WI38 (cell line): ENCODE measurements around the gene LOXHD1.

Source experiments
- H3K4me3 ChIP-seq: 2 replicates; pipeline ENCODE4 v1.5.1; 2011; ENCODE audit warnings: low read depth, mild to moderate bottlenecking, control low read depth, low read length
- TF ChIP-seq, protein P1 (sequence below): IDR thresholded peaks from 2 replicates; pipeline ENCODE4 v1.5.1; 2012; ENCODE audit warnings: low read depth, mild to moderate bottlenecking, control low read depth, low read length

Gene LOXHD1

DNA sequence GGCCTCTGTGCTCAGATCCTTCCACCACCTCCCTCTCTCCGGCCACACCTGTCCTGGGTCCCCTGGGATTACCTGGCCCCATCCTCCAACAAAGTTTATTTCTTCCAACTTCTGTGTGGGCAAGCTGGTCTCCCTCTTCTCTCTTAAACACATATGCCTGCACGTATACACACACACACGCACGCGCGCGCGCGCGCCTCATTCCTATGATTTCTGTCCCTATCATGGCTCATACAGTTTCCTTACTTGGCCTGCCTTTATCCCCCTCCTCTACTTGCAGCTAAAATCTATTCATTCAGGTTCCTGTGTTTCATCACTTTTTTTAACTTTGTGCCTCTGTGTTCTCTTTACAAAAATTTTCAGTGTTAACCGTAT lies 96.4 kb downstream of the LOXHD1 start:
- H3K4me3 ChIP-seq, result no peak overlapping the region
- TF ChIP-seq, protein P1, sequence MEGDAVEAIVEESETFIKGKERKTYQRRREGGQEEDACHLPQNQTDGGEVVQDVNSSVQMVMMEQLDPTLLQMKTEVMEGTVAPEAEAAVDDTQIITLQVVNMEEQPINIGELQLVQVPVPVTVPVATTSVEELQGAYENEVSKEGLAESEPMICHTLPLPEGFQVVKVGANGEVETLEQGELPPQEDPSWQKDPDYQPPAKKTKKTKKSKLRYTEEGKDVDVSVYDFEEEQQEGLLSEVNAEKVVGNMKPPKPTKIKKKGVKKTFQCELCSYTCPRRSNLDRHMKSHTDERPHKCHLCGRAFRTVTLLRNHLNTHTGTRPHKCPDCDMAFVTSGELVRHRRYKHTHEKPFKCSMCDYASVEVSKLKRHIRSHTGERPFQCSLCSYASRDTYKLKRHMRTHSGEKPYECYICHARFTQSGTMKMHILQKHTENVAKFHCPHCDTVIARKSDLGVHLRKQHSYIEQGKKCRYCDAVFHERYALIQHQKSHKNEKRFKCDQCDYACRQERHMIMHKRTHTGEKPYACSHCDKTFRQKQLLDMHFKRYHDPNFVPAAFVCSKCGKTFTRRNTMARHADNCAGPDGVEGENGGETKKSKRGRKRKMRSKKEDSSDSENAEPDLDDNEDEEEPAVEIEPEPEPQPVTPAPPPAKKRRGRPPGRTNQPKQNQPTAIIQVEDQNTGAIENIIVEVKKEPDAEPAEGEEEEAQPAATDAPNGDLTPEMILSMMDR, result no peak

GRCh38 chr18:46559946-46560670 lies 96.9 kb downstream of the LOXHD1 start:
- TF ChIP-seq, protein P1, result no peak

DNA sequence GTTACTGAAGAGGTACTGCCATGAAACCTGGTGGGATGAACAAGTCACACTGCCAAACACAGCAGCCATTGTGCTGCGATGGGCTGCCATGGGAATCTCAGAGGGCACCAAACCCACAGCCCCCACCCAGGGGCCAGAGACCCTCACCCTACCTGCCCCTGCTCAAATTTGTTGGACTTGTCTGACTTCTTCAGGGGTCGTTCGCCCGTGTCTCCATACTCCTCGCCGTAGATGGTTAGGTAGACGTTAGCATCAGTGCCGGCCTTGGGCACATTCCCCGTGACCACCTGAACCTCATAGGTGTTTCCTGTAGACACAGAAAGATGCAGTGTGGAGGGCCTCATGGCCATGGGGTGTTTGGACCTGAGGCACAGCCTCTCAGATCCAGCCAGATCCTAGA lies 97.7 kb downstream of the LOXHD1 start:
- no peak overlapping the region for H3K4me3 ChIP-seq
- TF ChIP-seq, protein P1, result no peak

More at GRCh38 chr18:46559946-46560670, 96.9 kb downstream of the LOXHD1 start:
- H3K4me3 ChIP-seq, result no peak overlapping the region

GRCh38 chr18:46556590-46557206 lies 100.3 kb downstream of the LOXHD1 start:
- TF ChIP-seq, protein P1, result no peak
- H3K4me3 ChIP-seq, result no peak overlapping the region

GRCh38 chr18:46555724-46556123 lies 101.3 kb downstream of the LOXHD1 start:
- TF ChIP-seq, protein P1, result peak; percentile 27; the same call in 1 of the 2 replicates
- H3K4me3 ChIP-seq, result no peak overlapping the region

DNA sequence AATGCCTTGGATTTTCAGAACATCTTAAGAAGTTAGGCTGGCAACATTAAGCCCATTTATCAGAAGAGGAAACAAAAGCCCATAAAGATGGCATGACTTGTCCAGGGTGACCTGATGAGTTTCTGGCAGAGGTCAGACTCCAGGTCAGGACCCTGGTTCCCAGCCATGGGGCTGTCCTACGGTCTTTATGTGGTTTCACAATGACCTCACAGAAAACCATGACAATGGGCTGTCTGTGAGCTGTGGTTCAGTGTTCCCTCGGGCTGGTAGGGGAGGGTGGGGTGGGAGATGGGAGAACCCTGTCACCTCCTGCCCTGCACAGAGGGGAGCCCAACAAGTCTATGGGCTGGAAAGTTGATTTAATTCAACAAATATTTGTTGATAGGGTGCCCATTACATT lies 101.8 kb downstream of the LOXHD1 start:
- TF ChIP-seq, protein P1, result no peak
- H3K4me3 ChIP-seq, result no peak overlapping the region

GRCh38 chr18:46554406-46555080 lies 102.5 kb downstream of the LOXHD1 start:
- no peak overlapping the region for H3K4me3 ChIP-seq
- TF ChIP-seq, protein P1, result no peak
